Activated CD8-positive, alpha-beta memory T cell treated with anti-CD3 and anti-CD28 coated beads, Interleukin-2, amount 50 U/mL, for 4 hours (primary cell): Measurements from ENCODE around the gene SERPINB7.
"Not testable (repeated sequence)": the region's sequence is repeated elsewhere in the genome, so short reads cannot be mapped to it uniquely, and the experiment has no call there.

ENCODE experiments used
- DNase-seq: peaks from one replicate; pipeline ENCODE4 v3.0.0-alpha.2; 2020

The SERPINB7 gene

DNA sequence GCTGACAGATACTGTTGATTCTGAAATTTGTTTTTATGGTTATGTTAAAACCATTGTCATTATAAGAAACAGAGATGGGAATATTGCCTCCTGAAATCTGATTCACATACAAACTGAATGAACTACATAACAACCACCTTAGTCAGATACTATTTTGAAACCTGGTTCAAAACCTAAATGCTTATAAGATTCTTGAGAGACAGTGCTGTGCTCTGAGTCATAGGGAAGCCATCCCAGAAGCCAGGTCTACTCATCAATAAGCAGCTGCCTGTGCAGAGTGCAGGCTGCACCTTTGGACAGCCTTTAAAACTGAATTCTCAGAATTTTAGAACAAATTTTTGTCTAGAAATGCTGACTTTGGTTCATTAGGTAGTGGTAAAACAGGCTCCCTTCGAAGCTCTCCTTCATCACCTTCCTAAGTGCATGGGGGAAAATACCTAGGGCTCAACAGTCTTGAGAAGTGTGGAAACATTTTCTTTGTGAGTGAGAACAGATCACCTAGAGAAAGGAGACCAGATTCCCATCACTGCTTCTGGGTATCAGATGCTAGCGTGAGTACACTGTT is at the start of gene SERPINB7:
Gene SERPINB7, plus strand, starts transcription at position 253 of the 565 bp plus-strand sequence. CDS start 6,955 bp downstream, outside the sequence.
- DNase-seq = no peak

DNA sequence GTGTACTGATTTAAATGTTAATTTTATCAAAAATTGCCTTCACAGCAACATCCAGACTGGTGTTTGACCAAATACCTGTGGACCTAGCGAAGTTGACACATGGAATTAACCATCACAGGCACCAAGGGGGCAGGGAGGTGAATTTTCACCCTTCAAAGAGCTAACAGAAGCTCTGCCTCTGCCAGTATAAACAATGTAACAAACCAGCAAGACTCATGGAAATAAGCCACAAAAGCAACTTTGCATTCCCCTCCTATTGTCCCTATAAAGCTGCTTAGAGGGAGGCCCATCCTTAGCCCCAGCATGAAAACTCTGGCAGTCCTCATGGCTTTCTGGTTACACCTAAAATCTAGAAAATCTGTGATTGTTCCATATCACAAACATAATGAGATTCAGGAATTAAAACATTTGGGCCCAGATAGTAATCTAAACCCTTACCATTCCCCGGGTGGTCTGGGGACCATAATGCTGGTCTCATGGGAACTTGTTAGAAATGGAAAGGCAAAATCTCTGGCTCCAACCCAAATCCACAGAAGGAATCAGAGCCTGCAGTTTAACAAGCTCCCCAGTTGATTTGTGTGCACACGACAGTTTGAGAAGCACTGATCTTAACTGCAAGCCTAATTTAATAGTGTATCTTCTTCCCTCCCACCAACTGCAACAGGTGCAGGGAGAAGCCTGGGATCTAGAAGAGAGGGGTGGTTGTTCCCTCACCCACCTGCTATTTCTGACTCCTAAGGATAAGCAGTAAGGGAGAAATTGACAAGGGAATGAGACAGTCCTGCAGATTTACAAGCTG is 49.3 kb upstream of the SERPINB7 start:
- DNase-seq = no peak

DNA sequence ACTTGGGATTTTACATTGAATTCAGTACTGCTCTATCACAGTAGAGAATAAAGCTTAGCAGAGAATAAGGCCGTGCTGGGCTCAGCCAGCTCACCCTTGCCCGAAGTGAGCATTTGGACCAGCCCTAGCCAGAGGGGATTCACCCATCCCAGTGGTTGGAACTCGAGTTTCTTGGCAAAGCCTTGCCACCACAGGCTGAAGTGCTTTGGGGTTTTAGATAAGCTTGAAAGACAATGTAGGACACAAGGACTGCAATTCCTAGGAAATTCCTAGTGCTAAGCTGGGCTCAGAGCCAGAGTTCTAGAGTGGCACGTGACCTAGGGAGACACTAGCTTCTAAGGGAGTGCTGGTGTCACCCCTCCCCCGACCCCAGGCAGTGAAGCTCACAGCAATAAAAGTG is 44.4 kb upstream of the SERPINB7 start:
- DNase-seq = no peak

GRCh38 chr18:63731215-63731614 is 44.0 kb upstream of the SERPINB7 start:
- no peak for DNase-seq

- DNase-seq = no peak
Measured at GRCh38 chr18:63736876-63737275, 38.3 kb upstream of the SERPINB7 start.

GRCh38 chr18:63741769-63742168 is 33.4 kb upstream of the SERPINB7 start:
- no peak for DNase-seq

DNA sequence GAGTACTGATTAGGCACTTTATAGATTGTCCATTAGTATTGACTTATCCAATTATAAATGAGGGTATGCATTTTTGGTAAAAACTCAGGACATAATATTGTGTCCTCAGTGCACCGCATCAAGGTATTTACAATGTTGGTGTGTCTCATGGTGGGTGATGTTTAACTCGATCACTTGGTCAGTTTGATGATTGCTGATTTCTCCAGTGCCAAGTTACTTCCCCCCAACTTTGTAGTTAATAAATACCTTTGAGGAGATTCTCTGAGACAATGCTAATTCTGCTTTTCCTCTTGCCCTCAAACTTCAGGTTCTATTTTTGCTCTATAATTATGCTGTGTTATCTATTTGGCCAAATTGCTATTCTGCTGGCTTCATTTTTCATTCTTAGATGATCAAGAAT is 28.2 kb upstream of the SERPINB7 start:
- no peak for DNase-seq

DNA sequence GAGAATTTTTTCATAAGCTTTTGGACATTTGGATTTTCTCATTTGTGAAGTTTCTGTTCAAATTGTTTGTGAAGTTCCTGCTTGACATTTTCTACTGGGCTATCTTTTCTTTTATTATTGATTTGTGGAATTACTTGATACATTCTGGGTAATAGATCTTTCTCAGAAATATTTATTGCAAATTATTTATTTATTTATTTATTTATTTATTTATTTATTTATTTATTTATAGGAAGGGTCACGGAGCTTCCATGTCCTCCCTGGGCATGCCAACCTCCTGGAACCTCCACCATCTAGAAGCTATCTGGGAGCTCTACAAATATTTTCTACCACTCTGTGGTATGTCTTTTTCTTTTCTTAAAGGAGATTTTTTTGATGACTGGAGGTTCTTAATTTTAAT is 25.7 kb upstream of the SERPINB7 start:
- no peak for DNase-seq

- DNase-seq = no peak
Measured at GRCh38 chr18:63752636-63753035, 22.6 kb upstream of the SERPINB7 start.

DNA sequence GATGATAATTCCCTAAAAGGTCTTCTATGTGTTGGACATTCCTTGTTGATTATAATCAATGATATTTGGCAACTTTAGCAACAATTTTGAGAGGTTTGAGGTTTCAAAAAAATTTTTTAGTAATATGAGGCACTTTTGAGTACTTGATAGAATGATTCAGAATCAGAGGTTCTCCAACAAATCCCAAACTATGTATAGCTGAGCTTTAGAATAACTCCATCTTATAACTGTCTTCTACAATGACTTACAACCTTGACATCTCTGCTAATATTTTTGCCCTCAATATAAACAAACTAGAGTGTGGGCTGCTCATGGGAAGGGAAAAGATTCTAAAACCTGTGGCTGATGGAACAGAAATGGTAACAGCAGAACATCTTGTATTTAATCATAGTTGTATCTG is 21.5 kb upstream of the SERPINB7 start:
- no peak for DNase-seq

GRCh38 chr18:63757541-63757940 is 17.7 kb upstream of the SERPINB7 start:
- DNase-seq = no peak

- no peak for DNase-seq
Measured at GRCh38 chr18:63758615-63759240, 16.5 kb upstream of the SERPINB7 start.

GRCh38 chr18:63759786-63760185 is 15.4 kb upstream of the SERPINB7 start:
- not testable (repeated sequence) for DNase-seq

GRCh38 chr18:63762518-63762917 is 12.7 kb upstream of the SERPINB7 start:
- DNase-seq = no peak

DNA sequence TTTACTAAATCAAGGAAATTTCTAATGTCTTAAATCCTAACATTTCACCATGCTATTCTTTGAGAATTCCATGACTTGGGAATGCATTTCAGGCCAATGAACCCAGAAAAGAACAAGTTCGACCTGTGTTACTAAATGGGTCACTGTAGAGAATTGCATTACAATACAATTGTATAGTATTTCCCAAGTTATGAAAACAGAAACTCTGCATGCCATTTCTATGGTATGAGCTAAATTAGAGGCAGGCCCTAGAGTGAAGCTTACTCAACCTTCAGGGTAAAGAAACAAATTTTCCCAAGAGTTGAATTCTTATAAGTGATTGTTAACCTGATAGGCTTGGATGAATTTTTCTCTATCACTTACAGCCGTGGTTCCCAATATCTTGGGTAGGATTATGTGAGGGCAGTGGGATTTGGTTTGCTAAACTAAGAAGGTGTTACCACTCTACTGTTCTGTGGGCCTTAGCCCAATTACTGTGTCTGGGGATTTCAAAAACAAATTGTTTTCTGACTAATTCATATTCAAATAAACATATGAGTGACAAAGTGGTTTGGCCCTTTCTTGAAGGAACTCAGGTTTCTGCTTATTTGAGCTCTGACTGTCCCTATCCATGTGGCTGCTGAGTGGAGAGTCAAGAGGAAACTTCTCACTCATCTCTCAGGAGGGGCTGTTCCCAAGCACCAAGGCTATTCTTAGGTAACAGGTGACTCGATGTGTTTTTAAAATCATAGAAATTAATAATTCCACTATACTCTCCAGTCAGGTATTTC is 11.2 kb upstream of the SERPINB7 start:
- no peak for DNase-seq

GRCh38 chr18:63765837-63766236 is 9.4 kb upstream of the SERPINB7 start:
- no peak for DNase-seq

DNA sequence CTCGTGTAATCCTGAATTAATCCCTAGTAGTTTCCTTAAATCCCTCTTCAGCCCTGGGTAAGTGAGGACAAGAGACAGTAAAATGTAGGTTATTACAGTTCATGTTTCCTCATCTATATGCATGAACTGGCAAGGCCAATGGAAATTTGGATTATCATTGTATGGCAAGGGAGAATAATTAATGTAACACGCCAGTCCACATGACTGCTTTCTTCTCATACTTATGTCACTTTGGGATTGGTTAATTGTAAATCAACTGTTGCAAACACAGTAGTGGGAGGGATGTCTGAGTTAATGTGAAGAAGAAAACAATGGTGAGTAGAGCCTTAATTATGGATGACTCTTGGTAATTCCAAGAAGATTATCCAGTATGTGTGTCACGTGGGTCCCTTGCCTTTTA is 1.7 kb upstream of the SERPINB7 start:
- no peak for DNase-seq

DNA sequence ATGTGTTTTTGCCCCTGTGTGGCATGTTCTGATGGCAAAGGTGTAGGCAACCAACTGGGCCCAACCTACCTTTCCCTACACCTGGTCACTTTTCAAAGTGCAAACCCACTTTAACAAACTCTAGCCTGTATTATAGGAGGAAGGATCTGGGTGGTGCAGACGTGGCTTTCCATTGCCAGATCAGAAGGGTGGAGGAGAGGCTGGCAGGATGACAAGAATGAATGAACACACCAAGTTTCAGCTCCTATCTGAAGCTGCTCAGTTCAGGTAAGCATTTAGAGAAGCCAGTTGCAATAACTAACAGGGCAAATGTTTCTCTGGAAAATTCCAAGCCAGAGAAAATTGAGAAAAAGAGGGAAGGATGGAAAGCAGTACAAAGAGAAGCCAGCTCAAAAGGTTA is 707 bp upstream of the SERPINB7 start:
- DNase-seq = no peak

GRCh38 chr18:63779386-63779785 is 4.2 kb downstream of the SERPINB7 start:
- no peak for DNase-seq

DNA sequence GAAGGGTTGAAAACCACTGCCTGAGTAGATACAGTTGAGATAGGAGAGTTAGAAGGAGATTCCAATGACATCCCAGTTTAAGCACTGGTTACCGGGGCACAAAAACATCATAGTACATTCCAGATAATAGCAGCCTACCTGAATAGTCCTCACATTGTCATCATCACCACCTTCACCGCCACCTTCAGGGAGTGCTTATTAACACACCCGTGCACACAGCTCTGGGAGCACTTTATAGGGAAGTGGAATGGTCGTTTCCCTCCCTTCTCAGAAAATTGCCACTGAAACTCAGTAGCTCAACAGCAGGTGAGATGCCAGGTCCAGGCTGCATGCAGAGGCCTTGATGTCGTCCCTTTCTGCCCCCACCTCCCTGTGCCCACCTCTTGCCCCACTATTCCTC is 8.2 kb downstream of the SERPINB7 start:
- DNase-seq = no peak

- no peak for DNase-seq
Measured at GRCh38 chr18:63784787-63785452, 9.7 kb downstream of the SERPINB7 start.

DNA sequence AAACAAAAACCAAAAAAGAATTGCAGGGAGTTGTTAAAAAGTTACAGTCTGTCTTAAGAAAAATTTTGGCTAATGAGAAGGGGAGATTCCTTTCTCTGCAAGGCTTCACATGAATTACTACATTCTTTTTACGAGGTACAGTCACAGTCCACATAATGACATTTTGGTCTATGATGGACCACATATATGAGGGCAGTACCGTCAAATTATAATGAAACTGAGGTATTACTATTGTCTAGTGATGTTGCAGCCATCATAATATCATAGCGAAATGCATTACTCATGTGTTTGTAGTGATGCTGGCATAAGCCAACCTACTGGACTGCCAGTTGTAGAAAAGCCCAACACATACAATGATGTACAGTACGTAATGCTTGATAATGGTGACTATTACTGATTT is 12.5 kb downstream of the SERPINB7 start:
- no peak for DNase-seq
